Tibial nerve (tissue), 4 donors: ENCODE results near the gene CHST2. TPM values are rescaled to one million over a fixed set of nuclear protein-coding genes. Genes with fewer than 3 reads are reported as not detected.
"Not testable (repeated sequence)": the region's sequence is repeated elsewhere in the genome, so short reads cannot be mapped to it uniquely, and the experiment has no call there.

Experiments used
- DNase-seq, 2 donors: peaks; one replicate each; pipeline ENCODE4 v3.0.0-alpha.2; 2019; ENCODE audit warnings: low spot score in 2 of 2
- H3K27ac ChIP-seq, 4 donors: fragments of 200-600 bp; sonication (generic) in 3 of 4; one replicate each; pipeline ENCODE4 v1.5.1; 2017 to 2019; ENCODE audit warnings: mild to moderate bottlenecking in 1 of 4
- H3K27me3 ChIP-seq, 2 donors: fragments of 200-600 bp; sonication (generic) in 1 of 2; one replicate each; pipeline versions ENCODE4 v1.5.1 to v1.6.0; 2017 to 2019
- H3K36me3 ChIP-seq, 3 donors: fragments of 200-600 bp; sonication (generic); one replicate each; pipeline ENCODE4 v1.5.1; 2018 to 2019
- H3K4me1 ChIP-seq, 4 donors: fragments of 200-600 bp; sonication (generic) in 3 of 4; one replicate each; pipeline ENCODE4 v1.5.1; 2017 to 2019
- H3K4me3 ChIP-seq, 4 donors: fragments of 200-600 bp; sonication (generic) in 3 of 4; one replicate each; pipeline ENCODE4 v1.5.1; 2017 to 2019; ENCODE audit warnings: mild to moderate bottlenecking in 1 of 4, moderate library complexity in 1 of 4
- H3K9me3 ChIP-seq, 4 donors: fragments of 200-600 bp; sonication (generic) in 3 of 4; one replicate each; pipeline ENCODE4 v1.5.1; 2017 to 2019
- CTCF ChIP-seq, 5 experiments: fragments of 200-600 bp in 3 of 5; fragments of 450-650 bp in 2 of 5; sonication (generic) in 3 of 5; IDR thresholded peaks; one replicate each; pipeline ENCODE4 v1.5.1; 2016 to 2019; ENCODE audit warnings: antibody characterized with exemption in 5 of 5, mild to moderate bottlenecking in 3 of 5, moderate library complexity in 2 of 5
- EP300 ChIP-seq, 2 donors: sonication (generic); formaldehyde crosslinking; IDR thresholded peaks; one replicate each; pipeline ENCODE4 v1.6.1; 2017; ENCODE audit warnings: antibody characterized with exemption in 2 of 2, mild to moderate bottlenecking in 1 of 2
- POLR2A ChIP-seq, 2 donors: fragments of 450-650 bp; IDR thresholded peaks; one replicate each; pipeline ENCODE4 v1.6.1; 2017; ENCODE audit warnings: antibody characterized with exemption in 2 of 2, mild to moderate bottlenecking in 2 of 2, moderate library complexity in 2 of 2
- WGBS, 2 donors: methylation state at CpG; one replicate each; pipeline ENCODE4 v1.1.5; 2018; 5-methylcytosine and 5-hydroxymethylcytosine counted together
- total RNA-seq, 4 donors: library from RNA; depleted of rRNA; stranded (reverse); fragments of >200 nt; gene quantifications; one replicate each; pipeline ENCODE4 v1.1.0, GENCODE V29; 2016

The CHST2 gene
- total RNA-seq, 4 donors from 2014 or later = 14.7 to 33.7 (median 18.8) TPM

- H3K4me1 ChIP-seq = no peaks in the 10 kb centered on the region
- TF ChIP-seq EP300 (IDR thresholded peaks at IDR 0.05) (no peak), POLR2A (IDR thresholded peaks at IDR 0.05) (no peak), CTCF (IDR thresholded peaks at IDR 0.05) (no peak)
- H3K9me3 ChIP-seq = no peaks in the 10 kb centered on the region
- DNase-seq = no peak
- no peak overlapping the region for H3K27ac ChIP-seq
- no peaks in the 10 kb centered on the region for H3K27me3 ChIP-seq
- 79% methylated on average over 3 of the region's 3 CpGs for WGBS, 2 donors
- H3K4me3 ChIP-seq = no peak overlapping the region
- no peaks in the 10 kb centered on the region for H3K36me3 ChIP-seq
Measured at GRCh38 chr3:143163562-143164100, 44.1 kb downstream of the CHST2 start.

DNA sequence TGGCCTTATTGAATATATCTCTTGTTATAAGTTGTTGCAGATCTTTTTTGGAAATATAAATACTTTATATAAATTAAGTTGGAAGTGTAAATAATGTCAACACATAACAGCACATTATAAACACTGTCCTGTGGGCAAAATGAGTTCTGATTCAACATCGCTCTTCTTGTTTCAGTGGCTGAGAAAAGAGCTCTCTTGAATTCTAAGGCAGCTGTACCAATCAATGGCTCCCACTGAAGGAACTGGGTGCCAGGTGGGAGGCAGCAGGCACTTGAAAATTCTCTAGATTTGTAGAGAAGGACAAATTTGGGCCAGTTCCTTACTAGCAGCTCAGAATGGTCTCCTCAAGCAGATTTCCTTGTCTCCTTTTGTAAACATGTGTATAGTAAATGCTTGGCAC, 45.6 kb downstream of the CHST2 start:
- Histone ChIP-seq H3K27me3 (no peaks in the 10 kb centered on the region), H3K36me3 (no peaks in the 10 kb centered on the region), H3K4me3 (no peak overlapping the region), H3K27ac (no peak overlapping the region), H3K4me1 (no peaks in the 10 kb centered on the region), H3K9me3 (no peaks in the 10 kb centered on the region)
- DNase-seq = no peak
- WGBS, 2 donors = 93 to 100% methylated on average over 1 of the region's 1 CpG
- TF ChIP-seq POLR2A (IDR thresholded peaks at IDR 0.05) (no peak), CTCF (IDR thresholded peaks at IDR 0.05) (no peak), EP300 (IDR thresholded peaks at IDR 0.05) (no peak)

DNA sequence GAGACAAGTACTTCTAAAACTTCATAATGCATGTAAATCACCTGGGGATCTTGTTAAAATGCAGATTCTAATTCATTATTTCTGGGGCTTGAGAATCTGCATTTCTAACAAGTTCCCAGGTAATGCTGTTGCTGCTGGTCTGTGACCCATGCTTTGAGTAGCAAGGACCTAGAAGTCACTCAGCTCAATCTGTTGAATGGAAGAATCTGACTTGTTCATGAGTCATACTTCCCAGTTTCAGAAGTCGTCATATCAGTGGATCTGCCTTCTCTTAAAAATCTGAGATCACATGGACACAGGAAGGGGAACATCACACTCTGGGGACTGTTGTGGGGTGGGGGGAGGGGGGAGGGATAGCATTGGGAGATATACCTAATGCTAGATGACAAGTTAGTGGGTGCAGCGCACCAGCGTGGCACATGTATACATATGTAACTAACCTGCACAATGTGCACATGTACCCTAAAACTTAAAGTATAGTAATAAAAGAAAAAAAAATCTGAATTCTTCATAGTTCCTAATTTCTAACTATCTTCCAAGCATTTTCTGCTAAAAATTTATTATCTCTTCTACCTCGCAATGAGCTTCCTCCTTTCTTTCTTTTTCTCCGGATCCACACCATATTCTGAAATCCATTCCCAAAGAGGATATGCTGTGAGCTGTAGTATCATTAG, 46.2 kb downstream of the CHST2 start:
- H3K27ac ChIP-seq, H3K4me3 ChIP-seq, H3K36me3 ChIP-seq, H3K4me1 ChIP-seq, DNase-seq, H3K27me3 ChIP-seq, H3K9me3 ChIP-seq: not testable (repeated sequence)
- WGBS, 2 donors = 76 to 80% methylated on average over 5 of the region's 5 CpGs

DNA sequence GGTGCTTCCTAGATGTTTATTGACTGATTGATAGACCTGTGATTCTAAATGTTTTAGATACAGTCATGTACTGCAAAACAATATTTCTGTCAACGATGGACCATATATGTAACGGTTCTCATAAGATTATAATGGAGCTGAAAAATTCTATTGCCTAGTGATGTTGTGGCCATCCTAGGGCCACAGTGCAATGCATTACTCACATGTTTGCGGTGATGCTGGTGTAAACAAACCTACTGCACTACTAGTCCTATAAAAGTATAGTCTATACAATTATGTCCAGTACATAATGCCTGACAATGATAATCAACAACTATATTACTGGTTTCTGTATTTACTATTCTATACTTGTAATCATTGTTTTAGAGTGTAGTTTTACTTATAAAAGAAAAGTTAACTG, 46.8 kb downstream of the CHST2 start:
- H3K36me3 ChIP-seq = no peaks in the 10 kb centered on the region
- WGBS, 2 donors = 95% methylated on average over 3 of the region's 3 CpGs

DNA sequence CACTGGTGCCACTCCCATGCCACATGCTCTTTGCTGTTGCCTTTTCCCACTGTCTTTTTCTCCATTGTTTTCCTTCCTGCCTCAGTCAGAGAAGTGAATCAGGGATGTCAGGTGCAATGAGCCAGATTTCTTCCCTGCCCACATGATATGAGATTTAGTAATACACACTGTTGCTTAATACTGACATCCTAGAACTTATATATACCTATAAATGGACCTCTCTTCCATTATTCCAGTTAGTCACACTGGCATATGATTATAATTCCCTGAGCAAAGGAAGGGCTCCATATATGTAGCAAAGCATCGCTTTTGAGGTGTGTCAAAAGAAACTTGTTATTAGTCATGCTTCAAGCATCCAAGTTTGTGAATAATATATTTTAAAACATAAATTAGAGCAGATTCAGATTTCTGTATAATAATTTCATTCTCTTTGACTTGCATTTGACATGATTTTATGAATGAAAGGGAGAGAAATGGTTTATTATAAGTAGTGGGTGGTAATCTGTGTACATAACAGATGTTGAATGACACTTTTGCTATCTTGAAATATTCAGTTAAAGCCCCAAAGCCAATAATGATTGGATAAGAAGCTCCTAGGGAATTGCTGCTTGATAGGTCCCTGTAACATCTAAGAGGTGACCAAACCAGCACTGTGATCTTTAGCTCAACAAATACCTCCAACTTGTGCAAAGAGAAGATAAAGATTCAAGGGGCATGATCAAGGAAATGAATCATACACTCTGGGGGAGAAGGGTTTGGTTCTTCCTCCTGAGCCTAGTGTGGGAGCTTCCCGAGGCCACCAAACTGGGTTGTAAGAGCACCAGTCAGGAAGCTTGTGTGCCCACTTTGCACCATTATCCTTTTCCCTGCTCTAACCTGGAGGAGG, 48.6 kb downstream of the CHST2 start:
- peaks cover 0 to 4% (median 0%) of the 10 kb centered on the region in 4 donors for H3K9me3 ChIP-seq
- H3K27me3 ChIP-seq = no peaks in the 10 kb centered on the region
- 88 to 90% methylated on average over 2 of the region's 2 CpGs for WGBS, 2 donors
- no peak for DNase-seq
- no peaks in the 10 kb centered on the region for H3K36me3 ChIP-seq
- TF ChIP-seq POLR2A (IDR thresholded peaks at IDR 0.05) (no peak), EP300 (IDR thresholded peaks at IDR 0.05) (no peak), CTCF (IDR thresholded peaks at IDR 0.05) (no peak)
- H3K4me1 ChIP-seq = peaks cover 0 to 11% (median 0%) of the 10 kb centered on the region in 4 donors
- H3K4me3 ChIP-seq = no peak overlapping the region
- no peak overlapping the region for H3K27ac ChIP-seq

More for the DNA sequence above, 46.8 kb downstream of the CHST2 start:
- Histone ChIP-seq H3K27ac (no peak overlapping the region), H3K9me3 (no peaks in the 10 kb centered on the region), H3K4me1 (peaks cover 0 to 8% (median 0%) of the 10 kb centered on the region in 4 donors), H3K27me3 (no peaks in the 10 kb centered on the region), H3K4me3 (no peak overlapping the region)
- DNase-seq = no peak
- TF ChIP-seq POLR2A (IDR thresholded peaks at IDR 0.05) (no peak), EP300 (IDR thresholded peaks at IDR 0.05) (no peak), CTCF (IDR thresholded peaks at IDR 0.05) (no peak)
